Caco-2 (cell line): Measurements from ENCODE around the gene MAGI1. TPM values are rescaled to one million over a fixed set of nuclear protein-coding genes. Genes with fewer than 3 reads are reported as not detected.

Experiments
- BruUV-seq: library from RNA; stranded (reverse); fragments of 400-500 nt; replicated peaks from 2 replicates; lab custom pipeline; 2021; lab: Mats Ljungman, UMichigan
- CTCF ChIA-PET: fragments of 300-600 bp; sonication (Branson Sonifier 250); formaldehyde crosslinking; loops from one replicate; lab custom pipeline; 2022; ENCODE audit warnings: antibody characterized with exemption; lab: Charles Lee
- POLR2A ChIA-PET: fragments of 300-600 bp; sonication (Branson Sonifier 250); formaldehyde crosslinking; loops from one replicate; lab custom pipeline; 2022; ENCODE audit warnings: antibody characterized with exemption; lab: Charles Lee
- DNase-seq, 2 experiments: peaks; one replicate each; pipeline versions ENCODE4 v3.0.0 to v3.0.0-alpha.2; 2020 to 2022
- H3K27me3 ChIP-seq: replicated peaks from 2 replicates; pipeline ENCODE4 v1.6.0; 2011; ENCODE audit warnings: low read length; ENCODE audit not compliant: control insufficient read depth, insufficient read depth
- H3K36me3 ChIP-seq: 2 replicates; pipeline ENCODE4 v1.5.1; 2011; ENCODE audit warnings: low read length; ENCODE audit not compliant: control insufficient read depth, insufficient read depth
- H3K4me1 ChIP-seq: fragments of 250-450 bp; sonication (Bioruptor Pico); 2 replicates; pipeline ENCODE4 v1.5.1; 2020; ENCODE audit warnings: mild to moderate bottlenecking
- H3K4me3 ChIP-seq: 2 replicates; pipeline ENCODE4 v1.5.1; 2011; ENCODE audit warnings: low read depth, mild to moderate bottlenecking, control low read depth, low read length
- H3K9me3 ChIP-seq: fragments of 250-450 bp; sonication (Bioruptor Pico); 2 replicates; pipeline ENCODE4 v1.5.1; 2020; ENCODE audit warnings: mild to moderate bottlenecking, moderate library complexity
- H3K27ac Mint-ChIP-seq: one replicate; pipeline ENCODE4 v1.8.0; 2022; ENCODE audit warnings: mixed read lengths; ENCODE audit not compliant: unreplicated experiment
- H3K27me3 Mint-ChIP-seq: one replicate; pipeline ENCODE4 v1.8.0; 2022; ENCODE audit warnings: mixed read lengths; ENCODE audit not compliant: insufficient read depth, unreplicated experiment
- H3K36me3 Mint-ChIP-seq: one replicate; pipeline ENCODE4 v1.8.0; 2022; ENCODE audit warnings: mild to moderate bottlenecking, mixed read lengths; ENCODE audit not compliant: insufficient read depth, unreplicated experiment
- H3K4me1 Mint-ChIP-seq: one replicate; pipeline ENCODE4 v1.8.0; 2022; ENCODE audit warnings: low read depth, mixed read lengths; ENCODE audit not compliant: unreplicated experiment
- H3K4me3 Mint-ChIP-seq: one replicate; pipeline ENCODE4 v1.8.0; 2022; ENCODE audit warnings: mild to moderate bottlenecking, moderate library complexity, mixed read lengths; ENCODE audit not compliant: unreplicated experiment
- H3K9me3 Mint-ChIP-seq: one replicate; pipeline ENCODE4 v1.8.0; 2022; ENCODE audit warnings: mixed read lengths; ENCODE audit not compliant: unreplicated experiment
- CTCF ChIP-seq, 2 experiments: fragments of 200-600 bp in 1 of 2; IDR thresholded peaks; 1 replicate in 1 of 2; 2 replicates in 1 of 2; pipeline versions ENCODE4 v1.5.1 to v1.8.0; 2011 to 2022; ENCODE audit warnings: antibody characterized with exemption in 1 of 2, control low read depth in 1 of 2, inconsistent platforms in 1 of 2, low read depth in 1 of 2, low read length in 1 of 2, mild to moderate bottlenecking in 1 of 2, moderate library complexity in 1 of 2; ENCODE audit not compliant: insufficient read depth in 1 of 2, severe bottlenecking in 1 of 2, unreplicated experiment in 1 of 2
- intact Hi-C: fragments of 100-400 bp; cut with micrococcal nuclease; formaldehyde crosslinking; loops from one replicate; pipeline ENCODE4 v1.10.0; 2022; ENCODE audit not compliant: unreplicated experiment
- total RNA-seq: library from RNA; stranded (reverse); gene quantifications from 2 replicates; pipeline ENCODE4 v1.2.3, GENCODE V29; 2022

Gene MAGI1
- total RNA-seq, 1 experiment from 2014 or later, result 64.9 TPM

GRCh38 chr3:65537109-65537508 is 501.6 kb downstream of the MAGI1 start:
- Histone ChIP-seq H3K4me1 (no peaks in the 10 kb centered on the region), H3K4me3 (no peak overlapping the region), H3K36me3 (no peaks in the 10 kb centered on the region), H3K27me3 (no peaks in the 10 kb centered on the region), H3K9me3 (no peaks in the 10 kb centered on the region)
- H3K4me3 Mint-ChIP-seq, result no peak overlapping the region
- POLR2A ChIA-PET, result no interaction called here
- intact Hi-C loops, result no loop called here
- BruUV-seq, result no TSS peak
- H3K9me3 Mint-ChIP-seq, result no peaks in the 10 kb centered on the region
- H3K36me3 Mint-ChIP-seq, result peaks cover 6% of the 10 kb centered on the region
- H3K27ac Mint-ChIP-seq, result no peak overlapping the region
- CTCF ChIA-PET, result no interaction called here
- peaks cover 5% of the 10 kb centered on the region for H3K4me1 Mint-ChIP-seq
- no peaks in the 10 kb centered on the region for H3K27me3 Mint-ChIP-seq
- no peak for TF ChIP-seq CTCF (IDR thresholded peaks at IDR 0.05; ENCODE audit: insufficient read depth in 1 of 2, low read depth in 1 of 2, low read length in 1 of 2, severe bottlenecking in 1 of 2, unreplicated experiment in 1 of 2)
- no peak for DNase-seq

GRCh38 chr3:65535260-65535659 is 503.5 kb downstream of the MAGI1 start:
- ChIA-PET POLR2A (no interaction called here), CTCF (no interaction called here)
- no peak for TF ChIP-seq CTCF (IDR thresholded peaks at IDR 0.05; ENCODE audit: insufficient read depth in 1 of 2, low read depth in 1 of 2, low read length in 1 of 2, severe bottlenecking in 1 of 2, unreplicated experiment in 1 of 2)
- Histone ChIP-seq H3K27me3 (no peaks in the 10 kb centered on the region), H3K9me3 (no peaks in the 10 kb centered on the region), H3K4me1 (no peaks in the 10 kb centered on the region), H3K4me3 (no peak overlapping the region), H3K36me3 (no peaks in the 10 kb centered on the region)
- Mint-ChIP-seq H3K4me1 (peaks cover 5% of the 10 kb centered on the region), H3K27ac (no peak overlapping the region), H3K36me3 (peaks cover 6% of the 10 kb centered on the region), H3K27me3 (no peaks in the 10 kb centered on the region), H3K4me3 (no peak overlapping the region), H3K9me3 (no peaks in the 10 kb centered on the region)
- intact Hi-C loops, result no loop called here
- DNase-seq, result no peak
- BruUV-seq, result no TSS peak

- H3K4me3 ChIP-seq, result no peak overlapping the region
- ChIA-PET POLR2A (no interaction called here), CTCF (no interaction called here)
- H3K4me1 ChIP-seq, result no peaks in the 10 kb centered on the region
- Mint-ChIP-seq H3K4me1 (peaks cover 5% of the 10 kb centered on the region), H3K27ac (no peak overlapping the region), H3K36me3 (peaks cover 6% of the 10 kb centered on the region), H3K27me3 (no peaks in the 10 kb centered on the region), H3K4me3 (no peak overlapping the region), H3K9me3 (no peaks in the 10 kb centered on the region)
- no peaks in the 10 kb centered on the region for H3K9me3 ChIP-seq
- BruUV-seq, result no TSS peak
- no peak for DNase-seq
- TF ChIP-seq CTCF (IDR thresholded peaks at IDR 0.05; ENCODE audit: insufficient read depth in 1 of 2, low read depth in 1 of 2, low read length in 1 of 2, severe bottlenecking in 1 of 2, unreplicated experiment in 1 of 2), result no peak
- no peaks in the 10 kb centered on the region for H3K36me3 ChIP-seq
- no peaks in the 10 kb centered on the region for H3K27me3 ChIP-seq
- intact Hi-C loops, result no loop called here
Observed at GRCh38 chr3:65534805-65535204, 503.9 kb downstream of the MAGI1 start.
